A673 (cell line): ENCODE measurements around the gene CFAP100. TPM values are rescaled to one million over a fixed set of nuclear protein-coding genes. Genes with fewer than 3 reads are reported as not detected.

ENCODE experiments used
- BruUV-seq: library from RNA; stranded (reverse); fragments of 400-500 nt; replicated peaks from 2 replicates; lab custom pipeline; 2021; lab: Mats Ljungman, UMichigan
- CTCF ChIA-PET: fragments of 300-600 bp; sonication (Branson Sonifier 250); formaldehyde crosslinking; loops from one replicate; lab custom pipeline; 2022; ENCODE audit warnings: antibody characterized with exemption; lab: Charles Lee
- POLR2A ChIA-PET: fragments of 300-600 bp; sonication (Branson Sonifier 250); formaldehyde crosslinking; loops from one replicate; lab custom pipeline; 2022; ENCODE audit warnings: antibody characterized with exemption; ENCODE audit not compliant: low non-redundant PET; lab: Charles Lee
- DNase-seq: peaks from one replicate; pipeline ENCODE4 v3.0.0-alpha.2; 2015; ENCODE audit warnings: low spot score
- H3K27ac ChIP-seq: fragments of 200-600 bp; sonication (generic); 2 replicates; pipeline ENCODE4 v1.5.1; 2016; ENCODE audit warnings: mixed run types, low read depth, mild to moderate bottlenecking, mixed read lengths, antibody characterized with exemption, low read length; ENCODE audit not compliant: poor library complexity, severe bottlenecking
- H3K27me3 ChIP-seq: fragments of 200-600 bp; sonication (generic); replicated peaks from 2 replicates; pipeline ENCODE4 v1.6.1; 2017; ENCODE audit warnings: mixed run types, low read depth, mild to moderate bottlenecking, mixed read lengths, antibody characterized with exemption, low read length; ENCODE audit not compliant: insufficient read depth, poor library complexity
- H3K36me3 ChIP-seq: fragments of 200-600 bp; sonication (generic); 2 replicates; pipeline ENCODE4 v1.6.1; 2016; ENCODE audit warnings: mixed run types, mild to moderate bottlenecking, mixed read lengths, antibody characterized with exemption, low read length; ENCODE audit not compliant: insufficient read depth, poor library complexity, severe bottlenecking
- H3K4me1 ChIP-seq: fragments of 200-600 bp; sonication (generic); 2 replicates; pipeline ENCODE4 v1.6.1; 2017; ENCODE audit warnings: mixed run types, mild to moderate bottlenecking, mixed read lengths, antibody characterized with exemption, low read length; ENCODE audit not compliant: insufficient read depth, poor library complexity, severe bottlenecking
- H3K4me3 ChIP-seq: fragments of 200-600 bp; sonication (generic); 2 replicates; pipeline ENCODE4 v1.5.1; 2016; ENCODE audit warnings: low read depth, mixed run types, mild to moderate bottlenecking, mixed read lengths, low read length; ENCODE audit not compliant: poor library complexity, severe bottlenecking
- H3K9me3 ChIP-seq: fragments of 200-600 bp; sonication (generic); 2 replicates; pipeline ENCODE4 v1.6.1; 2016; ENCODE audit warnings: mixed run types, low read depth, mild to moderate bottlenecking, mixed read lengths, antibody characterized with exemption, low read length; ENCODE audit not compliant: poor library complexity, severe bottlenecking
- EZH2 ChIP-seq: fragments of 200-600 bp; sonication (generic); IDR thresholded peaks from 2 replicates; pipeline ENCODE4 v1.6.1; 2017; ENCODE audit warnings: borderline replicate concordance, low read depth, mild to moderate bottlenecking, mixed read lengths, antibody characterized with exemption, low read length; ENCODE audit not compliant: poor library complexity, severe bottlenecking
- intact Hi-C: fragments of 100-400 bp; cut with micrococcal nuclease; formaldehyde crosslinking; loops from one replicate; pipeline ENCODE4 v1.10.0; 2022; ENCODE audit not compliant: unreplicated experiment
- total RNA-seq: library from RNA; stranded (reverse); gene quantifications from 2 replicates; pipeline ENCODE4 v1.2.3, GENCODE V29; 2021
- TF ChIP-seq, protein P1 (sequence below): fragments of 300-800, 200-600 bp; sonication (generic); conservative IDR thresholded peaks from 2 replicates; pipeline ENCODE4 v1.5.1; 2017; ENCODE audit warnings: low read depth, mild to moderate bottlenecking, antibody characterized with exemption, low read length, moderate library complexity, mixed read lengths

The CFAP100 gene
- total RNA-seq, 1 experiment from 2014 or later = not detected

DNA sequence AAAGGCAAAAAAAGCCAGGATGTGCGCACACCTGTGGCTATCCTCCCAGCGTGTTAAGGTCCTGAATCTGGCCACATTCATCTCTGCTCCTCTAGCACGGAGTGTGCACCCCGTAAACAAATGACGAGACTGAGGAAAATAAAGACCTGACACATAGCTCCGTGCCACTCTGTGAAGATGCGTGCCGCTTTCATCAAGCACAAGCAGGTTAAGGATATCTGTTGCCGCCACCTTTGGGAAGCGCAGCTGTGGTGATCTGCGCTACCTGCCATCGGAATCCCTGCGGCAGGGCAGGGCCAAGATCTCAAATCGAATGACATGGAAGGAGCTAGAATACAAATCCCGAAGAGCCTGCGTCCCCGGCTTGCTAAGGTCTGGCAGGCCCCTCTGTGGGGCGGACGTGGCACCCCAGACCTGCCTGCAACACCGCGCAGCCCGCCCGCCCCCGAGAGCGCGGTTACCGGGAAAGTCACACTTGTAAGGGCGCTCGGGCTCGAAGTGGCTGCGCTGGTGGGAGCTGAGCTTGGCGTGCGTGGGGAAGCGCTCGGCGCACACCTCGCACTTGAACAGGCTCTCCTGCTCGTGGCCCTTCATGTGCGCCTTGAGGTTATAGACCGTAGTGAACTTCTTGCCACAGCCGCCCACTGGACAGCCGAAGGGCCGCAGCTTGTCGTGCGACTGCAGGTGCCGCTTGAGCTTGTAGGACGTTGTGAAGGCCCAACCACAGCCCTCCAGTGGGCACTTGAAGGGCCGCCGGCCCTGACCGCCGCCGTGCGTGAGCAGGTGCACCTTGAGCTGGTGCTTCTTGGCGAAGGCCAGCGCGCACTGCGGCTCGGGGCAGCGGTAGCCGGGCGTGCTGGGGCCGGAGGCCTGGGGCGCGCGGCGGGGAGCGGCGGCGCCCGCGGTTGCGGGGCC, 80.0 kb downstream of the CFAP100 start:
- no peaks in the 10 kb centered on the region for H3K9me3 ChIP-seq
- ChIA-PET CTCF (no interaction called here), POLR2A (no interaction called here)
- TF ChIP-seq EZH2 = no peak
- TF ChIP-seq, protein P1, sequence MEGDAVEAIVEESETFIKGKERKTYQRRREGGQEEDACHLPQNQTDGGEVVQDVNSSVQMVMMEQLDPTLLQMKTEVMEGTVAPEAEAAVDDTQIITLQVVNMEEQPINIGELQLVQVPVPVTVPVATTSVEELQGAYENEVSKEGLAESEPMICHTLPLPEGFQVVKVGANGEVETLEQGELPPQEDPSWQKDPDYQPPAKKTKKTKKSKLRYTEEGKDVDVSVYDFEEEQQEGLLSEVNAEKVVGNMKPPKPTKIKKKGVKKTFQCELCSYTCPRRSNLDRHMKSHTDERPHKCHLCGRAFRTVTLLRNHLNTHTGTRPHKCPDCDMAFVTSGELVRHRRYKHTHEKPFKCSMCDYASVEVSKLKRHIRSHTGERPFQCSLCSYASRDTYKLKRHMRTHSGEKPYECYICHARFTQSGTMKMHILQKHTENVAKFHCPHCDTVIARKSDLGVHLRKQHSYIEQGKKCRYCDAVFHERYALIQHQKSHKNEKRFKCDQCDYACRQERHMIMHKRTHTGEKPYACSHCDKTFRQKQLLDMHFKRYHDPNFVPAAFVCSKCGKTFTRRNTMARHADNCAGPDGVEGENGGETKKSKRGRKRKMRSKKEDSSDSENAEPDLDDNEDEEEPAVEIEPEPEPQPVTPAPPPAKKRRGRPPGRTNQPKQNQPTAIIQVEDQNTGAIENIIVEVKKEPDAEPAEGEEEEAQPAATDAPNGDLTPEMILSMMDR = no peak
- H3K27ac ChIP-seq = peak overlapping the region; percentile 87
- H3K4me3 ChIP-seq = peak overlapping the region; percentile 86
- no peaks in the 10 kb centered on the region for H3K27me3 ChIP-seq
- peaks cover 23% of the 10 kb centered on the region for H3K36me3 ChIP-seq
- BruUV-seq = no TSS peak
- intact Hi-C loops = loop anchor here (5.0 to 10.0 kb wide), 4 partner anchors 117 to 560 kb away; partner anchors contain the start of gene KLF15
- H3K4me1 ChIP-seq = peaks cover 26% of the 10 kb centered on the region
- peak; percentile 35 for DNase-seq

DNA sequence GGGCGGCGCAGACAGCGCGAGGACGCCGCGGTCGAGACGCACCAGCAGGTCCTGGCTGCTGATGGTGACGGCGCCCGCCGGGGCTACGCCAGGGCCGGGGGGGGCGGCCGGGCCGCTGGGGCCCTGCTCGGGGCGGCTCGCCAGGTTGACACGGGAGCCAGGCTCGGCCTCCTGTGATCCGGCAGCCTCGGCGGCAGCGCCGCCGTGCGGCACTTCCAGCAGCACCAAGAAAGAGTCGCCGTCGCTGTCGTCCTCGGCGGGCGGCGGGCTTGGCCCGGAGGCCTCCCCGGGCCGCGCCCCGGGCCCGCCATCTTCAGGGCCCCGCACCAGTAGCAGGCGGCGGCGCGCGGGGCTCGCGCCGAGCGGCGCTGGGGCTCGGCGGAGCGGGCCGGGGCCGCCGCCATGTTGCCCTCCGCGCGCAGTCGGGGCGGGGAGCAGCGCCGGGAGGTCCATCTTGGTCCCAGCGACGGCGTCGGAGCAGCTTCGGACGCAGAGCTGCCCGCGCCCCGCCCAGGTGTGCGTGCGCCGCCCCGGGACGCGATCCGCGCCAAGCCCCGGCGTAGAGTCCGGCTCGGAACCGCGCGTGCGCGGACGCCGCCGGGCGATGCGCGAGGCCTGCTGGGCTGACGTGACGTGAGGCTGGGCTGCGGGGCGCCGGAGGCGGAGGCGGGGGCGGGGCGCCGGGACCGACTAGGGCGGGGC, 80.9 kb downstream of the CFAP100 start, which contains the start of gene ZXDC:
Gene ZXDC (minus strand): TSS at position 479 of the 702 bp plus-strand sequence. CDS start 26 bp downstream, at position 453.
- POLR2A ChIA-PET = no interaction called here

More for the DNA sequence above, 80.9 kb downstream of the CFAP100 start, which contains the start of gene ZXDC:
- peak within 1 kb of the TSS; percentile 87 for H3K27ac ChIP-seq
- peak within 1 kb of the TSS; percentile 86 for H3K4me3 ChIP-seq
- no peaks in the 10 kb centered on the region for H3K9me3 ChIP-seq
- no peaks in the 10 kb centered on the region for H3K27me3 ChIP-seq
- intact Hi-C loops = loop anchor here (10.0 kb wide), 2 partner anchors 341 to 561 kb away; no protein-coding TSS in a partner anchor
- CTCF ChIA-PET = no interaction called here
- DNase-seq = peak; percentile 95
- BruUV-seq = no TSS peak
- H3K36me3 ChIP-seq = peaks cover 15% of the 10 kb centered on the region
- TF ChIP-seq, protein P1 = peak; percentile 35; the same call in 1 of the 2 replicates
- TF ChIP-seq EZH2 = no peak
- H3K4me1 ChIP-seq = peaks cover 26% of the 10 kb centered on the region
